ENCODE data around the gene RPS6KA5. TPM values are rescaled to one million over a fixed set of nuclear protein-coding genes. Genes with fewer than 3 reads are reported as not detected.
"Not testable (repeated sequence)": the region's sequence is repeated elsewhere in the genome, so short reads cannot be mapped to it uniquely, and the experiment has no call there.

The RPS6KA5 gene
- total RNA-seq, 3 donors from 2014 or later = 17.3 to 19.5 (median 19.4) TPM

DNA sequence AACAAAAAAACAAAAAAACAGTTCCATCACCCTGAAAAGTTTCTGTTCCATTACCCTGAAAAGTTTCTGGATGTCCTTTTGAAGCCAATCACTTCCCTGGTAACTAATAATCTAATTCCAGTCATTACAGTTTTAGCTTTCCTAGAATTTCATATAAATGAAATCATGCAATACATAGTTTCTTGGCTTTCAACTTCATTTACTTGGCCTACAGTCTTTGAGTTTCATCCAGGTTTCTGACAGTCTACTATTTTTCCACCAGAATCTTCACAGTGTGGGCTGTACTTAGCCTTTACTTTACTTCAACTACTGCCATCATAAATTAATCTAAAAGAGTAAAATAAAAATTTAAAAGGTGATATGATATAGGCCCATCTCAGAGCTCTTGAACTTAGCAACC, 55.5 kb downstream of the RPS6KA5 start:
- no peak for ATAC-seq
- Mint-ChIP-seq H3K9me3 (no peaks in the 10 kb centered on the region), H3K4me3 (no peak overlapping the region), H3K36me3 (ENCODE audit: insufficient read depth) (no peaks in the 10 kb centered on the region), H3K4me1 (ENCODE audit: low read depth) (peaks cover 34% of the 10 kb centered on the region), H3K27me3 (ENCODE audit: low read depth) (no peaks in the 10 kb centered on the region)
- DNase-seq = no peak

DNA sequence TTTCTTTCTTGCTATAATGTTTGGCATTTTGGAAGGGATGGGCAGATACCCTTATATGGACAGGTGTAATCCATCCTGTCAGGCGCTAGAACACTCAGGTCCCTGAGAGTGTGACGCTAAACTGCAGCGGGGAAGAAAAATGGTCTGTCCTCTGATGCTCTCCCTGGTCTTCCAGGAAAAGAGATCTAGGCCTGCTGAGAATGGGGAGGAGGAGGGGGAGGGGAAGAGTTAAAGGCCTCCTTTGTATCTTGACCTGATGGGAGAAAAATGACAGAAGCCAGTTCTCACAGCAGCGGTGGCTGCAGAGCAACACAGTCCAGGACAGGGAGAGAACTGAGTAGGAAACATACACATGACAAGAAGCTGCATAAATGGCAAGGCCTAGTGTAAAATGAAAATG, 61.1 kb downstream of the RPS6KA5 start:
- DNase-seq (no peak), ATAC-seq (no peak)
- H3K9me3 Mint-ChIP-seq = no peaks in the 10 kb centered on the region
- H3K4me3 Mint-ChIP-seq = no peak overlapping the region
- no peaks in the 10 kb centered on the region for H3K27me3 Mint-ChIP-seq (ENCODE audit: low read depth)
- H3K36me3 Mint-ChIP-seq (ENCODE audit: insufficient read depth) = peaks cover 21% of the 10 kb centered on the region
- peaks cover 11% of the 10 kb centered on the region for H3K4me1 Mint-ChIP-seq (ENCODE audit: low read depth)

DNA sequence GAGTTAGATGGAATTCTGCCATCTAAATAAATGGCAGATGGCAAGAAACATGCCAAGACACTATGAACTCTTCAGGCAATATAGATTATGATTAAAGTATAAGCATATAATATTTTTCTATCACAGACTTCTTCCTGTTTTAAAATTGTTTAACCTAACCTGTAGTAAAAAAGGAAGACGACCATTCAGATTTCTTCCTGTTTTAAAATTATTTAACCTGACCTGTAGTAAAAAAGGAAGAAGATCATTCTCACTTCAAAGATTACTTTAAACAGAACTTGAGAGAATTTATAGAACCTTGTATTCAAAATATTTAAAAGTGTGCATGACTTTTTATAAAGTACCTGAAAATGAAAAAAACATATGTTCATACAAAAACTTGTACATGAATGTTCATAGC, 63.5 kb downstream of the RPS6KA5 start:
- peaks cover 25% of the 10 kb centered on the region for H3K36me3 Mint-ChIP-seq (ENCODE audit: insufficient read depth)
- no peaks in the 10 kb centered on the region for H3K27me3 Mint-ChIP-seq (ENCODE audit: low read depth)
- H3K9me3 Mint-ChIP-seq = no peaks in the 10 kb centered on the region
- DNase-seq (no peak), ATAC-seq (no peak)
- H3K4me1 Mint-ChIP-seq (ENCODE audit: low read depth) = peaks cover 22% of the 10 kb centered on the region
- no peak overlapping the region for H3K4me3 Mint-ChIP-seq

DNA sequence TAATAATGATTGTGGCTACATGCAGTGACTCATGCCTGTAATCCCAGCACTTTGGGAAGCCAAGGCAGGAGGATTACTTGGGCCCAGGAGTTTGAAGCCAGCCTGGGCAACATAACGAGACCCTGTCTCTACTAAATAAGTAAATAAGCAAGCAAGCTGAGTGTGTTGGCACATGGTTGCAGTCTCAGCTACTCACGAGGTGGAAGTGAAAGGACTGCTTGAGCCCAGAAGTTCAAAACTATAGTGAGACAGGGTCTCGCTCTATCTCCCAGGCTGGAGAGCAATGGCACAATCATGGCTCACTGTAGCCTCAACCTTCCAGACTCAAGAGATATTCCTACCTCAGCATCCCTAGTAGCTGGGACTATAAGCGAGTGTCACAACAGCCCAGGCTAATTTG, 64.7 kb downstream of the RPS6KA5 start:
- H3K9me3 Mint-ChIP-seq = no peaks in the 10 kb centered on the region

DNA sequence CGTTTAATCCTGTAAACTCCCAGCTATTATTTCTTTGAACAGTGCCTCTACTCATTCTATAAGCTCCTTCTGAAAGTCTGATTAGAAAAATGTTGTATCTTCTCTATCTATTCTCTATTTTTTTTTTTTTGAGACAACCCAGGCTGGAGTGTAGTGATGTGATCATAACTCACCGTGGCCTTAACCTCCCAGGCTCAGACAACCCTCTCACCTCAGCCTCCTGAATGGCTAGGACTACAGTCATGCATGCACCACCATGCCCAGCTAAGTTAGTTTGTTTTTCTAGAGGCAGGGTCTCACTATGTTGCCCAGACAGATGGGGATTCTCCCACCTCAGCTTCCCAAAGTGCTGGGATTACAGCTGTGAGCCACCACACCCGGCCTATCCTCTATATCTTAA, 66.6 kb downstream of the RPS6KA5 start:
- ATAC-seq = no peak
- peaks cover 36% of the 10 kb centered on the region for H3K4me1 Mint-ChIP-seq (ENCODE audit: low read depth)

More for the DNA sequence above, 64.7 kb downstream of the RPS6KA5 start:
- ATAC-seq (no peak), DNase-seq (no peak)
- Mint-ChIP-seq H3K4me1 (ENCODE audit: low read depth) (peaks cover 30% of the 10 kb centered on the region), H3K36me3 (ENCODE audit: insufficient read depth) (peaks cover 30% of the 10 kb centered on the region), H3K4me3 (no peak overlapping the region), H3K27me3 (ENCODE audit: low read depth) (no peaks in the 10 kb centered on the region)

DNA sequence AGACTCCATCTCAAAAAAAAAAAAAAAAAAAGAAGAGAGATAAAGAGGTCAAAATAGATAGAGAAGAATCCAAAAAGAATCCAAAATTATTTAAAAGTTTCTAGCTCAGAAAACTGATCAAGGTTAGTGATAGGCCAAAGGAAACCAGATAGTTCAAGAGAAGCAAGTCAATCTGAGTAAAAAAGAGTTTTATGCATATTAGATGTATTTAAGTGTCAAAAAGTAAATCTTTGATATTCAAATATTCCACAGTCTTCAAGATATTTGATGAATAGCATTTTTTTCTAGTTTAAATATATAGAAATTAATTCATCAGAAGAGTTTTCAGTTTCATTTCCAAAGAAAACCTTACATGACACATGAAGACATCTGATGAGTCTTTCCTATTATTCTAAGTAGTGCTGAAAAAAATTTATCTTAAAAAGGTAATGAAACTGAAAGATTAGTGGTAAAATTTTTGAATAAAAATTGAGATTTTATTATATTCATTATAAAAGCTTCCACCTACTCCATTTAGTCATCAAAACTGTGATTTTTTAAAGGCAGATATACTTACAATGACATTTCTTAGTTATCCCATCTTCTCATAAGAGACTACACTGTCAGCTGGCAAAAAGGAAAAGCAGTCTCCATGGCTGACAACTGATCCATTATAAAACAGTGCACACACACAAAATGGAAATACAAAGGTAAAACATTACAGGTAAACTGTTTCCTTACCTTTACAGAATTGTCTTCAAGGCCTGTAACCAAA, 68.6 kb downstream of the RPS6KA5 start:
- Mint-ChIP-seq H3K27me3 (ENCODE audit: low read depth) (no peaks in the 10 kb centered on the region), H3K36me3 (ENCODE audit: insufficient read depth) (peaks cover 29% of the 10 kb centered on the region), H3K4me3 (peak overlapping the region; percentile 31), H3K9me3 (no peaks in the 10 kb centered on the region), H3K4me1 (ENCODE audit: low read depth) (peaks cover 47% of the 10 kb centered on the region)
- ATAC-seq (peak; percentile 64 to 71), DNase-seq (no peak)

More for the DNA sequence above, 66.6 kb downstream of the RPS6KA5 start:
- no peaks in the 10 kb centered on the region for H3K9me3 Mint-ChIP-seq
- H3K4me3 Mint-ChIP-seq = no peak overlapping the region
- peaks cover 33% of the 10 kb centered on the region for H3K36me3 Mint-ChIP-seq (ENCODE audit: insufficient read depth)
- no peak for DNase-seq
- no peaks in the 10 kb centered on the region for H3K27me3 Mint-ChIP-seq (ENCODE audit: low read depth)

DNA sequence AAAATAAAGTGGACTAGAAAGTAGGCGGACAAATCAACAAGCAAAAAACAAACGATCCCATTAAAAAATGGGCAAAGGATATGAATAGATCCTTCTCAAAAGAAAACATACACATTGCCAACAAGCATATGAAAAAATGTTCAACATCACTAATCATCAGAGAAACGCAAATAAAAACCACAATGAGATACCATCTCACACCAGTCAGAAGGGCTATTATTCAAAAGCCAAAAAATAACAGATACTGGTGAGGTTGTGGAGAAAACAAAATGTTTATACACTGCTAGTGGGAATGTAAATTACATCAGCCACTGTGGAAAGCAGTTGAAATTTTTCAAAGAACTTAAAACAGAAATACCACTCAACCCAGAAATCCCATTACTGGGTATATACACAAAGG, 70.3 kb downstream of the RPS6KA5 start:
- DNase-seq (no peak), ATAC-seq (no peak)
- Mint-ChIP-seq H3K27me3 (ENCODE audit: low read depth) (no peaks in the 10 kb centered on the region), H3K4me3 (no peak overlapping the region), H3K36me3 (ENCODE audit: insufficient read depth) (peaks cover 32% of the 10 kb centered on the region), H3K9me3 (no peaks in the 10 kb centered on the region), H3K4me1 (ENCODE audit: low read depth) (peaks cover 57% of the 10 kb centered on the region)

DNA sequence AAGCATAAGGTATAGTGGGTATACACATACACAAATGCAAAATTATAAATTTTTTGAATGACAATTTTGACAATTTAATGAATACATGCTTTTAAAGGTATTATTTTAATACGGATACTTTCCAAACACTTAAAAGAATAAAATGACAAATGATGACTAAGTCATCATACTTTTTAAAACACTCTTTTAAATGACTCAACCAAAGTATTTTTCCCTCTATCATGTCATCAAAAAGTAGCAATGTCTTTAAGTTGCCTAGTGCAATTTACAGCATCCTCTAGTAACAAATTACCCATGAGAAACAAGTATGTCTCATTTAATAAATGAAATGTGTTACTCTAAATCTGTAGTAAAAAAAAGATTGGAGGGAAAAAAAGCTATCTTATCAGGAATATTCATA, 73.3 kb downstream of the RPS6KA5 start:
- peak in 1 of 2 donors; percentile 39 for ATAC-seq
- no peak for DNase-seq
- no peaks in the 10 kb centered on the region for H3K27me3 Mint-ChIP-seq (ENCODE audit: low read depth)
- peaks cover 41% of the 10 kb centered on the region for H3K4me1 Mint-ChIP-seq (ENCODE audit: low read depth)
- peaks cover 27% of the 10 kb centered on the region for H3K36me3 Mint-ChIP-seq (ENCODE audit: insufficient read depth)
- no peaks in the 10 kb centered on the region for H3K9me3 Mint-ChIP-seq
- H3K4me3 Mint-ChIP-seq = no peak overlapping the region

DNA sequence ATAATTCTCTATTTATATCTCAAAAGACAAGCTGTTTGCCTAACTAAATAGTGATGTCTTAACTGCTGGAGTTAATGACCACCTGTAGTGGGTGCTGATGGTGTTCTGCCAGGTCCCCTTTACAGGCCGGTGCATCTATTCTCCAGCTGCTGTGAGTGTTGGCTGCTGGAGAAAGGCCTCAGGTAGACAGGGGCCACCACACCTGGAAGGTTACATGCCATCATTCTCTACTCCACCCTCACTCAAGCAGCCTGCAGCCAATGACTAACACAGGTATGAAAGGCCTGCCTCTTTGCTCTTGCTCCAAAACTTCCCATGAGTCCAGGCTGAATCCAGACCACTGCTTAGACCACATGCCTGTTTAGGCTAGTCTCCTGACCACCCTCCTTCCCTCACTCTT, 73.9 kb downstream of the RPS6KA5 start:
- no peak overlapping the region for H3K4me3 Mint-ChIP-seq
- peaks cover 27% of the 10 kb centered on the region for H3K36me3 Mint-ChIP-seq (ENCODE audit: insufficient read depth)
- H3K27me3 Mint-ChIP-seq (ENCODE audit: low read depth) = no peaks in the 10 kb centered on the region
- H3K9me3 Mint-ChIP-seq = no peaks in the 10 kb centered on the region
- DNase-seq (no peak), ATAC-seq (no peak)
- peaks cover 38% of the 10 kb centered on the region for H3K4me1 Mint-ChIP-seq (ENCODE audit: low read depth)

DNA sequence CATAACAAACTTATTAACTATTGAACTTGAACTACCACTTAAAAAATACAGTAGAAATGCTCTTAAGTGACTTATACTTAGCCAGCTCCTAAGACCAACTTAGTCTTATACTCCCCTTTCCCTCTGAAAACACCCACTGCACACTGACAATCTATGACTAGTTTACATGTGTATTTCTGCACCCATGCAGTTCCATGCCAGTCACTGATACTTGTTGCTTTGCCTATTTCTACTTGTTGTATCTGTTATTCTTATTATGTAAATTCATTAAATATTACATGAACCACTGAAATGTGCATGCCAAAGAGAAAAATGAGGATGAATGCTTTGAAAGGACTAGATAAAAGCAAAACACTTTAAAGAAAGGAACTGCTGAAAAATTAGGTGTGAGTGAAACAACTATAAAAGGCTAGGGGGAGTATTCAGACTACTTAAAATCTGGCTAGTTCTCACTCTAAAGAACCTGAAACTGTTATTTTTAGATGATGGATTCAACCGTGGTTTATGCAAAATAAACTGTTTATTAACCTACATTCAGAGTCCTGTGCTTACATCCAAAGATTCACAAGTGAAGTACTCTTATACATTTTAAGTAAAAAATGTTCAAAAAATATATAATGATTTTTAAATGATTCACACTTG, 74.7 kb downstream of the RPS6KA5 start:
- Mint-ChIP-seq H3K9me3 (no peaks in the 10 kb centered on the region), H3K4me3 (no peak overlapping the region), H3K27me3 (ENCODE audit: low read depth) (no peaks in the 10 kb centered on the region), H3K36me3 (ENCODE audit: insufficient read depth) (peaks cover 23% of the 10 kb centered on the region), H3K4me1 (ENCODE audit: low read depth) (peaks cover 30% of the 10 kb centered on the region)
- DNase-seq (no peak), ATAC-seq (no peak)

DNA sequence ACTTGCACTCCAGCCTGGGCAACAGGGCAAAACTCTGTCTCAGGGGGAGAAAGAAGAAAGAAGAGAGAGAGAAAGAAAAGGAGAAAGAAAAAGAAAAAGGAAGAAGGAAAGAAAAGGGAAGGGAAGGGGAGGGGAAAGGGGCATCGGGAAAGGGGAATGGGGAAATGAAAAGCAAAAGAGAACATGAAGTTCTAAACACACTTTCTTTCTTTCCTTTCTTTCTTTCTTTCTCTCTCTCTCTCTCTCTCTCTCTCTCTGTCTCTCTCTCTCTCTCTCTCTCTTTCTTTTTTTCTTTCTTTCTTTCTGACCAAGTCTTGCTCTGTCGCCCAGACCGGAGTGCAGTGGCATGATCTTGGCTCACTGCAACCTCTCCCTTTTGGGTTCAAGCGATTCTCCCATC, 76.9 kb downstream of the RPS6KA5 start:
- peaks cover 21% of the 10 kb centered on the region for H3K4me1 Mint-ChIP-seq (ENCODE audit: low read depth)
- H3K27me3 Mint-ChIP-seq (ENCODE audit: low read depth) = no peaks in the 10 kb centered on the region
- peaks cover 12% of the 10 kb centered on the region for H3K36me3 Mint-ChIP-seq (ENCODE audit: insufficient read depth)
- no peaks in the 10 kb centered on the region for H3K9me3 Mint-ChIP-seq
- DNase-seq (no peak), ATAC-seq (no peak)
- H3K4me3 Mint-ChIP-seq = no peak overlapping the region

DNA sequence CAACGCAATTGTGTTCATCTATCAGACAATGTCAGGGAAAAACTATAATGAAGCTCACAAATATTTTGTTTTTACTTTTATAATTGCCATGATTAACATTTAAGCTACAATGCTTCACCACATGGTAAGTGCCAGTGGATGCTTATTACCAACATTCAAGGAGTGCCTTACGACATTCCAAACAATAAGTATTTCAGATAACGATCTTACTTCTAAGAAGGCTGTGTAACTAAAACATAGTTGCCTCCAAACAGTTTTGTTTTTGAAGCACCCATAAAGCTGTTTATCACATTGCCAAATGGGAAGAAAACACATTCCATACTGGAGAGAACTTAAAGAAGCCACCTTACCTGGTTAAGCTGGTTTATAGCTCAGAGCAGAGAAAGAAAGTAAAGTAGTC, 78.8 kb downstream of the RPS6KA5 start:
- DNase-seq (no peak), ATAC-seq (no peak)
- peaks cover 12% of the 10 kb centered on the region for H3K36me3 Mint-ChIP-seq (ENCODE audit: insufficient read depth)
- H3K4me3 Mint-ChIP-seq = no peak overlapping the region
- no peaks in the 10 kb centered on the region for H3K9me3 Mint-ChIP-seq
- peaks cover 8% of the 10 kb centered on the region for H3K4me1 Mint-ChIP-seq (ENCODE audit: low read depth)
- H3K27me3 Mint-ChIP-seq (ENCODE audit: low read depth) = no peaks in the 10 kb centered on the region

DNA sequence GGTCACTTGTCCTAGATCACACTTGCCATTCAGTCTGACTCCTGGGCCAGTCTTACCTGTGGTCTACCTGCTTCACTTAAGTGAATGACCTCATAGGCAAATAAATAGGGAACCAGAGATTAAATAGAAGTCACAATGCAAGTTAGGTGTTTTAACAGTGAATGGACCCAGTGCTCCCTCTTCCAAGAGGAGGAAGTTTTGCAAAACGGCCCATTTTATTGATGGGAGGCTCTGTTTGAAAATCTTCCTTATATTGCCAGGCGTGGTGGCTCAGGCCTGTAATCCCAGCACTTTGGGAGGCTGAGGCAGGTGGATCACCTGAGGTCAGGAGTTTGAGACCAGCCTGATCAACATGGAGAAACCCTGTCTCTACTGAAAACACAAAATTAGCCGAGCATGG, 79.8 kb downstream of the RPS6KA5 start:
- not testable (repeated sequence) for H3K4me1 Mint-ChIP-seq (ENCODE audit: low read depth); H3K9me3 Mint-ChIP-seq; H3K4me3 Mint-ChIP-seq; H3K27me3 Mint-ChIP-seq (ENCODE audit: low read depth); DNase-seq; ATAC-seq
- H3K36me3 Mint-ChIP-seq (ENCODE audit: insufficient read depth) = peaks cover 16% of the 10 kb centered on the region

DNA sequence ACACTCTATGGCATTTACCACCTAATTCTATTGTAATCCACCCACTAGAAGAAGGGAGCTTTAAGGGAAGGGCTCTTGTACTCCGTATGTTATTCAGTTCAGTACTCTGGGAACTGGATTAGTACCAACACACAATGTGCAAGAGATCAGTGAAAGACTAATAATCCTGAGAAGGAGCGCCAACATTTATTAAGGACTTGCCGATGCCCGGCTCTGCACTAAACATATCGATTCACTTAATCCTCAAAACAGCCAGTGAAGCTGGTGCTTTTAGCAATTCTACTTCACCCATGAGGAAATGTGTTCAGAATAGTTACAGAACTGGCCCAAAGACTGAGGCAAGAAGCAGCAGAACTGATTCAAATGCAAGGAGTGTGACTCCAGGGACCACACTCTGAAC, 80.9 kb downstream of the RPS6KA5 start:
- ATAC-seq (no peak), DNase-seq (no peak)
- Mint-ChIP-seq H3K36me3 (ENCODE audit: insufficient read depth) (peaks cover 19% of the 10 kb centered on the region), H3K4me3 (no peak overlapping the region), H3K27me3 (ENCODE audit: low read depth) (no peaks in the 10 kb centered on the region), H3K4me1 (ENCODE audit: low read depth) (no peaks in the 10 kb centered on the region), H3K9me3 (no peaks in the 10 kb centered on the region)

DNA sequence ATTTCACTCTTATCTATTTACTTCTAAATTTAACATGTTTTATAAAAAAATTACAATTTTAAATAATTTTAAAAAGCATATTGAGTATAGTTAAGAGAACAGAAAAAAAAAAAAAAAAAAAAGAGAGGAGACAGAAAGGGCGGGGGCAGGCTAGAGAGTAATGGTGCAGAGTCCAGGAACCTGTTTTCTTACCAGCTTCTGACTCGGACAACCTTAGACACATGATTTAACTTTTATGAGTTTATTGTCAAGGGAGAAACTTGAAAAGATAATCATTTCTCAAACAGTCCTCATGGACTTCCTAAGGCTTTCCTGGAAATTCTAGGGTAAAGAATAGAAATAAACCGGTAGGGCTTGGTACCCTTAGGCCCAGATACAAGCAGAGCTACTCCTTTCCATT, 84.3 kb downstream of the RPS6KA5 start:
- H3K4me1 Mint-ChIP-seq (ENCODE audit: low read depth) = peaks cover 8% of the 10 kb centered on the region

More for the DNA sequence above, 84.3 kb downstream of the RPS6KA5 start:
- Mint-ChIP-seq H3K27me3 (ENCODE audit: low read depth) (no peaks in the 10 kb centered on the region), H3K9me3 (no peaks in the 10 kb centered on the region), H3K4me3 (no peak overlapping the region), H3K36me3 (ENCODE audit: insufficient read depth) (peaks cover 36% of the 10 kb centered on the region)
- no peak for DNase-seq
- no peak for ATAC-seq
